Fibroblast of skin of abdomen (primary cell): Measurements from ENCODE around the gene CACNA1F.
"Not testable (repeated sequence)": the region's sequence is repeated elsewhere in the genome, so short reads cannot be mapped to it uniquely, and the experiment has no call there.

Experiments
- DNase-seq: peaks from one replicate; pipeline ENCODE4 v3.0.0-alpha.2; 2013

CACNA1F gene

DNA sequence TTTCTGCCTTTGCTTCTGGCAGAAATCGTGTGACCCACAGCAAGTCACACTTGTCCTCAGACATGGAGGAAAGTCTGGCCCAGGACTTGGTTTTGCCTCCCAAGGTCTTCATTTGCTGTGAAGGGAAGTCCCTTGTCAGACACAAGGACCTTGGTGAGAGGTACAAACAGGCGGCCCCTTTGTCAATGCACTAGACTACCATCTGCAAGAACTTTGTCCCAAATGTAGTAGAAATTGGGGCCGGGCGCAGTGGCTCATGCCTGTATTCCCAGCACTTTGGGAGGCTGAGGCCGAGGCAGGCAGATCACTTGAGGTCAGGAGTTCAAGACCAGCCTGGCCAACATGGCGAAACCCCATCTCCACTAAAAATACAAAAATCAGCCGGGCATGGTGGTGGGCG, 59.6 kb downstream of the CACNA1F start:
- DNase-seq, result not testable (repeated sequence)

- DNase-seq, result peak; percentile 31
These were observed 60.8 kb downstream of the CACNA1F start for GRCh38 chrX:49172280-49172780.

GRCh38 chrX:49171752-49172279, 61.3 kb downstream of the CACNA1F start, which contains the start of gene PLP2:
PLP2 (plus strand) TSS chrX:49171898; CDS start chrX:49172001, 103 bp downstream.
- DNase-seq, result peak; percentile 38

- no peak for DNase-seq
These were observed 65.4 kb downstream of the CACNA1F start for GRCh38 chrX:49167740-49168108.

DNA sequence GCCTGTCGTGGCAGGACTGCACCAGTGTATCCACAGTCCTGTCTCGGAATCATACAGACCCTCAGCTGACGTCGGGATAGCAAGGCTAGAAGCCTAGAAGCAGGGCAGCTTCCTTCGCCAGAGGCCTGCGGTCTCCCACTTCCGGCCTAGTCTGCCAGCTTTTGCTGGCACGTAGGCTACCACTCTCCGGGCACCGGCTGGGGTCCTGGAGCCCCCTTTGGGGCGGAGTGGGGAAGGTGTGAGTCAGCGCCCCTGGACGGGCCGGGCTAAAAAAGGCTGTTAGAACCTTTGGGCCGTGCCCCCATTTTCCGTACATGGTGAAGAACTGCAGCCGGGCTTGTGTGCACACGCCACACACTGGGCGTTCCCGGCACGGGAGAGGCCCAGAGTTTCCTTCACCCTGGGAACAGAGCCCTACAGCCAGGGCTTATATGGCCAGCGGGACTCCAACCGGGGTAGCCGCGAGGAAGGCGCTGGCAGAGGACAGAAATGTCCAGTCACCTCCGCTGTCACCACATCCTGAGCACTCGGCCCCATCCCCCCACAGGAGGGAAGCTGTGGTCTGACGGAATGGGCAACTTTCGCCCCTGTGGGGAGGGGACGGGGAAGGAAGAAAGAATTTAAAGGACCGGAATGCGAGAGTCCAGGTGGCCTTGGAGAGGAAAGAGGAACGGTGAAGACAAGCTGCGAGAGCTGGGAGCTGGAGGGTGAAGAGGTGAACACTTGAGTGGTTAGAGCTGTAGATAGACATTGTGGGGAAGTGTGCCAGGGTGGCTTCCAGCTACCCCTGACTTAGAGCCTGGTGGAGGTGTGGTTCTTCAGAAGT, 66.0 kb downstream of the CACNA1F start:
- peak; percentile 66 for DNase-seq

- DNase-seq, result peak; percentile 51
These were observed 66.9 kb downstream of the CACNA1F start for GRCh38 chrX:49165901-49166881.

DNA sequence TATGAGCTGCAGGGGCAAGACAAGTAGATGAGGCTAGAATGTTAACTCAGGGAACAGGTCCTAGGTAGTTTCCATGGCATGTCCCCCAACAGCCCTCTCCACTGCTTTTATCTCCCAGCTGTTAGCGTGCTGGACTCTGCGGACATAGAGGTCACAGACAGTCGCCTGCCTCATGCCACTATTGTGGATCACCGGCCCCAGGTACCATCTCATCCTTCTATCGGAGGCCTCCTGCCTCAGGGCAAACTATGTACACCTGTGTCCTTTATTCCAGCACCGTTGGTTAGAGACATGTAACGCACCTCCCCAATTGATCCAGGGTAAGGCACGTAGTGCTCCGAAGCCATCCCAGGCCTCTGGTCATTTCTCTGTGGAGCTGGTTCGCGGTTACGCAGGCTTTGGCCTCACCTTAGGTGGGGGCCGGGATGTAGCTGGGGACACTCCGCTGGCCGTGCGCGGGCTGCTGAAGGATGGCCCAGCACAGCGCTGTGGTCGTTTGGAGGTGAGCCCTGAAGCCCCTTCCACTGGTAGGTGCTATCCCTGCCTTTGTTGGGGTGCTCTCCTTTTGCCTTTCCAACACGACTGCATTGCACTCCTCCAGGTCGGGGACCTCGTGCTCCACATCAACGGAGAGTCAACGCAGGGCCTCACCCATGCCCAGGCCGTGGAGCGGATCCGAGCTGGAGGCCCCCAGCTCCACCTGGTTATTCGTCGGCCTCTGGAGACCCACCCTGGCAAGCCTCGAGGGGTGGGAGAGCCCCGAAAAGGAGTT, 68.4 kb downstream of the CACNA1F start:
- DNase-seq, result no peak

GRCh38 chrX:49163555-49164419, 69.4 kb downstream of the CACNA1F start:
- DNase-seq, result peak; percentile 75

- DNase-seq, result no peak
These were observed 70.5 kb downstream of the CACNA1F start, which contains the start of gene MAGIX for GRCh38 chrX:49162620-49163019. MAGIX (plus strand) TSS chrX:49162758; CDS start chrX:49162890, 132 bp downstream.

GRCh38 chrX:49161632-49162031, 71.5 kb downstream of the CACNA1F start:
- no peak for DNase-seq

DNA sequence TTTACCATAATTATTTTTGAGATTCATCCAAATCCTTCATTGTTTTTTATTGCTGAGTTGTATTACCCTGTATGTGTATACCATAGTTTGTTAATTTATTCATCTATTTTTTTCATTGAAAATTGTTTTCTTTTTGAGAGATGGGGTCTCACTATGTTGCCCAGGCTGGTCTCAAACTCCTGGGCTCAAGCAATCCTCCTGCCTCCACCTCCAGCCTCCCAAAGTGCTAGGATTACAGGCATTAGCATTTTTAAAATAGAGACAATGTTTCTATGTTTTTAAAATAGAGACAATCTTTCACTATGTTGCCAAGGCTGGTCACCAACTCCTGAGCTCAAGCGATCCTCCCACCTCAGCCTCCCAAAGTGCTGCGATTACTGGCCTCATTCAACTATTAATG, 72.2 kb downstream of the CACNA1F start:
- DNase-seq, result no peak

DNA sequence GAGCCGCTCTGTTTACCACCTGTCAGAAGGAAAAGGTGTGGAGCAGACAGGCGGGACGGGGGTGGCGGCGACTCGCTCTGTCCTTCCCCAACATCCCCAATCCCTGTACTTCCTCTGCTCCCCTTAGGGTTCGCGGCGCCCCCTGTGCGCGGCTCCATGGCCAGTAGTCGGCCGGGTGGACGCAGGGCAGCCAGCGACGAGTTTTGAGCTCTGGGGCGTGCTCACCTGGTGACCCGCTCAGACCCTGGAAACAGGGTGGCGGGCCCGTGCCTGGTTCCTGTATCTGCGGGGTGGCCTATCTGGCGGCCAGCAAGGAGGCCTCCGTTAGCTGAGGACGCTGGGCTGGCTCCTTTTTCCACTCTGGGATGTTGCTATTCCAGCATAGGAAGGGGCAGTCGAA, 75.9 kb downstream of the CACNA1F start:
- no peak for DNase-seq

- peak; percentile 92 for DNase-seq
These were observed 77.0 kb downstream of the CACNA1F start for GRCh38 chrX:49155900-49156837.

DNA sequence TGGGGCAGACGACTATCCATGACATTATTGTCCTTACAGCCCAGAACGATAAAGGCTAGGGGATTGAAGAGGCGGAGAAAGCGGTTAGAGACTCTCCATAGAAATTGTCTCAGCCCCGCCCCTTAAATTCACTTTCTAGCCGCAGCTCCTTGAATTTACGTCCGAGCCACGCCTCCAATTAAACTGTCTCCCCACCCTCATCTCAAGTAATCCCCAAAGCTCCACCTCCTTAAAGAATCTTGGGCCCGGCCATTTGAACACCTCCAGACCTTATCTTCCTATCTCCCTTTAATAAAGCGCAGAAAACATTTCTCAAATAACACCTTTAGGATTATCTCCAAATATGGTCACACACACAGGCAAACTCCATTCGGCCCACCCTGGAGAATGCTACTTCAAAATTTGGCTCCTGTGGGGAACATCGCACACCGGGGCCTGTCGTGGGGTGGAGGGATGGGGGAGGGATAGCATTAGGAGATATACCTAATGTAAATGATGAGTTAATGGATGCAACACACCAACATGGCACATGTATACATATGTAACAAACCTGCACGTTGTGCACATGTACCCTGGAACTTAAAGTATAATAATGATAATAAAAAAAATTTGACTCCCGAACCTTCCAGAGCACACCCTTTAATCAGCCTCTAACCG, 77.8 kb downstream of the CACNA1F start:
- DNase-seq, result peak; percentile 74
